H9 (cell line): Measurements from ENCODE around the gene ACVR1. TPM values are rescaled to one million over a fixed set of nuclear protein-coding genes. Genes with fewer than 3 reads are reported as not detected.

Source experiments
- DNase-seq: peaks from one replicate; pipeline ENCODE4 v3.0.0-alpha.2; 2017
- H2AFZ ChIP-seq: one replicate; pipeline ENCODE4 v1.6.1; 2013; ENCODE audit warnings: mild to moderate bottlenecking, low read length, control low read depth, moderate library complexity
- H2AK5ac ChIP-seq: 2 replicates; pipeline ENCODE4 v1.6.1; 2013; ENCODE audit warnings: low read length, control low read depth, mixed read lengths; ENCODE audit not compliant: insufficient read length
- H2BK120ac ChIP-seq: one replicate; pipeline ENCODE4 v1.6.1; 2013; ENCODE audit warnings: low read depth, mild to moderate bottlenecking, low read length, control low read depth, inconsistent platforms; ENCODE audit not compliant: poor library complexity, severe bottlenecking
- H2BK12ac ChIP-seq: 2 replicates; pipeline ENCODE4 v1.6.1; 2013; ENCODE audit warnings: low read length, control low read depth, mixed read lengths, low read depth; ENCODE audit not compliant: insufficient read length
- H2BK15ac ChIP-seq: 2 replicates; pipeline ENCODE4 v1.6.1; 2013; ENCODE audit warnings: low read depth, low read length, control low read depth
- H2BK20ac ChIP-seq: one replicate; pipeline ENCODE4 v1.6.1; 2013; ENCODE audit warnings: low read depth, mild to moderate bottlenecking, low read length, control low read depth, inconsistent platforms; ENCODE audit not compliant: poor library complexity, severe bottlenecking
- H2BK5ac ChIP-seq: 2 replicates; pipeline ENCODE4 v1.6.1; 2013; ENCODE audit warnings: low read length, control low read depth, mixed read lengths; ENCODE audit not compliant: insufficient read length
- H3K14ac ChIP-seq: 2 replicates; pipeline ENCODE4 v1.6.1; 2013; ENCODE audit warnings: low read length, control low read depth; ENCODE audit not compliant: insufficient read depth
- H3K18ac ChIP-seq: 2 replicates; pipeline ENCODE4 v1.6.1; 2013; ENCODE audit warnings: low read depth, mild to moderate bottlenecking, mixed read lengths, low read length, control low read depth; ENCODE audit not compliant: insufficient read length
- H3K23ac ChIP-seq: 2 replicates; pipeline ENCODE4 v1.6.1; 2013; ENCODE audit warnings: low read length, control low read depth, mixed read lengths, low read depth; ENCODE audit not compliant: insufficient read length
- H3K23me2 ChIP-seq: 2 replicates; pipeline ENCODE4 v1.6.1; 2013; ENCODE audit warnings: low read depth, mild to moderate bottlenecking, mixed read lengths, low read length, control low read depth; ENCODE audit not compliant: insufficient read length, poor library complexity, severe bottlenecking
- H3K27ac ChIP-seq: 2 replicates; pipeline ENCODE4 v1.5.1; 2013; ENCODE audit warnings: low read length, control low read depth, mixed read lengths, low read depth; ENCODE audit not compliant: insufficient read length
- H3K27me3 ChIP-seq: 2 replicates; pipeline ENCODE4 v1.6.1; 2013; ENCODE audit warnings: low read length, control low read depth, inconsistent platforms; ENCODE audit not compliant: insufficient read depth
- H3K4ac ChIP-seq: 2 replicates; pipeline ENCODE4 v1.6.1; 2013; ENCODE audit warnings: low read depth, mild to moderate bottlenecking, control low read depth, inconsistent platforms, low read length, moderate library complexity
- H3K4me1 ChIP-seq: 2 replicates; pipeline ENCODE4 v1.6.1; 2013; ENCODE audit warnings: low read length, control low read depth, inconsistent platforms; ENCODE audit not compliant: insufficient read depth
- H3K4me2 ChIP-seq: 2 replicates; pipeline ENCODE4 v1.6.1; 2013; ENCODE audit warnings: low read length, control low read depth, mixed read lengths; ENCODE audit not compliant: insufficient read length, insufficient read depth
- H3K56ac ChIP-seq: 2 replicates; pipeline ENCODE4 v1.6.1; 2013; ENCODE audit warnings: low read depth, mild to moderate bottlenecking, mixed read lengths, low read length, control low read depth; ENCODE audit not compliant: insufficient read length
- H3K79me1 ChIP-seq: 2 replicates; pipeline ENCODE4 v1.6.1; 2013; ENCODE audit warnings: low read depth, mild to moderate bottlenecking, moderate library complexity, low read length, control low read depth, inconsistent platforms; ENCODE audit not compliant: insufficient read depth, poor library complexity, severe bottlenecking
- H3K79me2 ChIP-seq: 2 replicates; pipeline ENCODE4 v1.6.1; 2013; ENCODE audit warnings: low read length, control low read depth, inconsistent platforms; ENCODE audit not compliant: insufficient read depth
- H3K9ac ChIP-seq: 2 replicates; pipeline ENCODE4 v1.6.1; 2013; ENCODE audit warnings: low read length, control low read depth, mixed read lengths; ENCODE audit not compliant: insufficient read length; ENCODE audit errors: extremely low read depth
- H3K9me3 ChIP-seq: one replicate; pipeline ENCODE4 v1.6.1; 2013; ENCODE audit warnings: low read depth, low read length, inconsistent platforms; ENCODE audit not compliant: control insufficient read depth
- H3T11ph ChIP-seq: one replicate; pipeline ENCODE4 v1.6.1; 2013; ENCODE audit warnings: mild to moderate bottlenecking, low read length, control low read depth, inconsistent platforms
- H4K20me1 ChIP-seq: one replicate; pipeline ENCODE4 v1.6.1; 2013; ENCODE audit not compliant: control insufficient read depth, insufficient read length, insufficient read depth
- H4K5ac ChIP-seq: 2 replicates; pipeline ENCODE4 v1.6.1; 2013; ENCODE audit warnings: low read depth, mild to moderate bottlenecking, mixed read lengths, low read length, control low read depth; ENCODE audit not compliant: insufficient read length
- H4K8ac ChIP-seq: replicated peaks from 2 replicates; pipeline ENCODE4 v1.6.1; 2013; ENCODE audit warnings: low read length, control low read depth, mixed read lengths, low read depth; ENCODE audit not compliant: insufficient read length
- H4K91ac ChIP-seq: 2 replicates; pipeline ENCODE4 v1.6.1; 2013; ENCODE audit warnings: low read depth, mild to moderate bottlenecking, moderate library complexity, mixed read lengths, low read length, control low read depth; ENCODE audit not compliant: insufficient read length
- H3K27ac Mint-ChIP-seq, 3 experiments: 2 replicates in 2 of 3; 3 replicates in 1 of 3; pipeline ENCODE4 v1.8.0; 2020 to 2021; ENCODE audit warnings: mixed read lengths in 3 of 3, mild to moderate bottlenecking in 1 of 3, moderate library complexity in 1 of 3
- H3K27me3 Mint-ChIP-seq: 2 replicates; pipeline ENCODE4 v1.8.0; 2021; ENCODE audit warnings: low read depth, mild to moderate bottlenecking, moderate library complexity, mixed read lengths
- H3K36me3 Mint-ChIP-seq, 3 experiments: 2 replicates in 2 of 3; 3 replicates in 1 of 3; pipeline ENCODE4 v1.8.0; 2020 to 2021; ENCODE audit warnings: low read depth in 3 of 3, mixed read lengths in 3 of 3; ENCODE audit not compliant: insufficient read depth in 1 of 3
- H3K4me1 Mint-ChIP-seq, 2 experiments: 2 replicates each; pipeline ENCODE4 v1.8.0; 2020; ENCODE audit warnings: mixed read lengths in 2 of 2
- H3K4me3 Mint-ChIP-seq, 2 experiments: 2 replicates in 1 of 2; 3 replicates in 1 of 2; pipeline ENCODE4 v1.8.0; 2020 to 2021; ENCODE audit warnings: mild to moderate bottlenecking in 2 of 2, mixed read lengths in 2 of 2, moderate library complexity in 1 of 2
- H3K9me3 Mint-ChIP-seq, 2 experiments: 2 replicates in 1 of 2; 3 replicates in 1 of 2; pipeline ENCODE4 v1.8.0; 2020; ENCODE audit warnings: mild to moderate bottlenecking in 2 of 2, mixed read lengths in 2 of 2, moderate library complexity in 1 of 2
- CTCF ChIP-seq: fragments of 200-600 bp; sonication (generic); conservative IDR thresholded peaks from 3 replicates; pipeline ENCODE4 v1.8.0; 2021; ENCODE audit warnings: antibody characterized with exemption, mild to moderate bottlenecking
- WGBS: extraction: QIAGEN DNeasy Blood & Tissue Kit; methylation state at CpG from one replicate; pipeline ENCODE4 v1.1.7; 2013; ENCODE audit warnings: missing lambda C conversion rate, low lambda C conversion rate, mixed read lengths; ENCODE audit not compliant: insufficient read length; ENCODE audit errors: extremely low coverage; 5-methylcytosine and 5-hydroxymethylcytosine counted together
- total RNA-seq: library from RNA; stranded (reverse); gene quantifications from 2 replicates; pipeline ENCODE4 v1.2.1, GENCODE V29; 2021

Gene ACVR1
- total RNA-seq, 1 experiment from 2014 or later, result 21.2 TPM

DNA sequence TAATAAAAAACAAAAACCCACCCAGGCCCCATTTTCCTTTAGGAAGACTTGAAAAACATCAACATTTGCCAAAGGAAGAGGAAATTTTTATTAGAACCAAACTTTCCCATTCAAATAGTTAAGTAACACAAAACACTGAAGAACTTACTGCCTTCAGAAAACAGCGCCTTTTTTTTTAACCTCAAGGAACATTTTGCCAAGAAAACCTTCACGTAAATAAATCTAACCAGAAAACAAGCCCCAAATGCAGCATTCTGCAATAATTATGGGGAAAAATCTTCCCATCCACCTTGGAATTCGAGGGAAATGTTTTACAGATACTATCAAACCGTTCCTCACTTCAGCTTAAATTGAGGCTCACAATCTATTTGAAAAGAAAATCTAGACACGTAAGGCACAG is 56.4 kb downstream of the ACVR1 start:
- Histone ChIP-seq H3K56ac (no peak overlapping the region), H2AK5ac (no peak overlapping the region), H4K20me1 (no peaks in the 10 kb centered on the region), H2BK15ac (no peak overlapping the region), H4K91ac (no peak overlapping the region), H2BK20ac (no peak overlapping the region), H3K79me2 (no peaks in the 10 kb centered on the region), H3K4me1 (no peaks in the 10 kb centered on the region), H3K4ac (no peak overlapping the region), H3K27me3 (no peaks in the 10 kb centered on the region), H3T11ph (no peak overlapping the region), H2BK5ac (no peak overlapping the region), H3K9me3 (no peaks in the 10 kb centered on the region), H3K23ac (no peak overlapping the region), H4K8ac (no peak overlapping the region), H3K4me2 (no peak overlapping the region), H3K18ac (no peak overlapping the region), H3K79me1 (no peaks in the 10 kb centered on the region), H3K23me2 (no peaks in the 10 kb centered on the region), H3K27ac (no peak overlapping the region), H2BK120ac (no peak overlapping the region), H2BK12ac (no peak overlapping the region), H2AFZ (no peak overlapping the region), H3K14ac (no peak overlapping the region), H4K5ac (no peak overlapping the region), H3K9ac (no peak overlapping the region)
- Mint-ChIP-seq H3K36me3 (peaks cover 12 to 28% (median 17%) of the 10 kb centered on the region in 3 experiments; a peak in 6 of 7 replicates), H3K4me1 (no peaks in the 10 kb centered on the region), H3K4me3 (no peak overlapping the region), H3K27me3 (no peaks in the 10 kb centered on the region), H3K9me3 (no peaks in the 10 kb centered on the region), H3K27ac (peak overlapping the region in 2 of 3 experiments; percentile 4 to 31; a peak in 3 of 7 replicates)
- no peak for DNase-seq
- no CpG with 5 or more reads among the region's 5 CpGs for WGBS
- TF ChIP-seq CTCF, result no peak
